Endodermal cell (in vitro differentiated cells): Measurements from ENCODE around the gene RAB38. TPM values are rescaled to one million over a fixed set of nuclear protein-coding genes. Genes with fewer than 3 reads are reported as not detected.

Experiments
- DNase-seq: peaks from one replicate; pipeline ENCODE4 v3.0.0-alpha.2; 2017
- H3K27ac ChIP-seq: 2 replicates; pipeline ENCODE4 v1.5.1; 2013; ENCODE audit warnings: mild to moderate bottlenecking, low read depth, low read length, moderate library complexity
- H3K27me3 ChIP-seq: 2 replicates; pipeline ENCODE4 v1.6.1; 2013; ENCODE audit warnings: mild to moderate bottlenecking, low read length, moderate library complexity; ENCODE audit not compliant: insufficient read depth, control insufficient read depth, poor library complexity, severe bottlenecking
- H3K36me3 ChIP-seq: 2 replicates; pipeline ENCODE4 v1.7.0; 2013; ENCODE audit warnings: mild to moderate bottlenecking, low read length, moderate library complexity; ENCODE audit not compliant: control insufficient read depth, insufficient read depth
- H3K4me1 ChIP-seq: one replicate; pipeline ENCODE4 v1.7.0; 2013; ENCODE audit warnings: low read length; ENCODE audit not compliant: control insufficient read depth, insufficient read depth
- H3K4me3 ChIP-seq: 2 replicates; pipeline ENCODE4 v1.5.1; 2013; ENCODE audit warnings: mild to moderate bottlenecking, low read length, moderate library complexity
- H3K9ac ChIP-seq: 2 replicates; pipeline ENCODE4 v1.6.1; 2013; ENCODE audit warnings: mild to moderate bottlenecking, low read length, moderate library complexity; ENCODE audit not compliant: poor library complexity, severe bottlenecking; ENCODE audit errors: extremely low read depth
- H3K9me3 ChIP-seq: 2 replicates; pipeline ENCODE4 v1.6.1; 2013; ENCODE audit warnings: mild to moderate bottlenecking, low read length, moderate library complexity; ENCODE audit not compliant: control insufficient read depth
- H3K27ac Mint-ChIP-seq: 2 replicates; pipeline ENCODE4 v1.8.0; 2020; ENCODE audit warnings: mixed read lengths
- H3K27me3 Mint-ChIP-seq: 2 replicates; pipeline ENCODE4 v1.8.0; 2021; ENCODE audit warnings: mild to moderate bottlenecking, mixed read lengths; ENCODE audit not compliant: insufficient read depth
- H3K36me3 Mint-ChIP-seq: 2 replicates; pipeline ENCODE4 v1.8.0; 2020; ENCODE audit warnings: low read depth, mixed read lengths
- H3K4me1 Mint-ChIP-seq: 2 replicates; pipeline ENCODE4 v1.8.0; 2020; ENCODE audit warnings: mixed read lengths
- H3K4me3 Mint-ChIP-seq: 2 replicates; pipeline ENCODE4 v1.8.0; 2020; ENCODE audit warnings: mild to moderate bottlenecking, moderate library complexity, mixed read lengths
- H3K9me3 Mint-ChIP-seq: 2 replicates; pipeline ENCODE4 v1.8.0; 2020; ENCODE audit warnings: mild to moderate bottlenecking, mixed read lengths
- WGBS, 2 experiments: methylation state at CpG; one replicate each; pipeline versions ENCODE4 v1.1.5 to v1.1.7; 2013; ENCODE audit warnings: missing lambda C conversion rate in 2 of 2, mixed read lengths in 1 of 2; ENCODE audit not compliant: insufficient coverage in 1 of 2, insufficient read length in 1 of 2; 5-methylcytosine and 5-hydroxymethylcytosine counted together
- total RNA-seq, 2 donors: library from RNA; stranded (reverse); fragmentation: NEBNext Ultra II Directional in 1 of 2; extraction: Animal tissue kit (Norgen Biotek cat#: 25700) in 1 of 2; gene quantifications; 2 replicates in 1 of 2; 3 replicates in 1 of 2; pipeline ENCODE4 v1.2.1, GENCODE V29; 2021
- TF ChIP-seq, protein P1 (sequence below): fragments of 200-600 bp; sonication (generic); conservative IDR thresholded peaks from 2 replicates; pipeline ENCODE4 v1.5.0; 2021; ENCODE audit warnings: antibody characterized with exemption, mild to moderate bottlenecking

Gene RAB38
- total RNA-seq, 2 donors from 2014 or later: 12.3 to 15.0 TPM

DNA sequence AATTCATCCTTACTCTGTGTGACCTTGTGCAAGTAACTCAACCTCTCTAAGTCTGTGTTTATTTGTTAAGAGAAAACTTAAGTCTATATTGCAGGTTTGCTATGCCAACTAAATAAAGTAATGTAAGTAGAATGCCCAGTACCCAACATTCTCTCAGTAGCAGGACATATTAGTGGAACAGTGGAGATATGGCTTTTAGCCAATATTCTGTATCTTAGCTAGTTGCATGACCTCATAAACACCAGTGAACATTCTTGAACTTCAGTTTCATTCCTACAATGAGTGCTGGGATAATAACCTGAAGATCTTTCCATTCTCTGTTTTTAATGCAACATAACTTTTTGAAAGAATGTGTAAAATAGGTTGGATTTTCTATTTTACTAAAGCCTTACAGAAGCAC is 77.0 kb downstream of the RAB38 start:
- no peak for DNase-seq
- Histone ChIP-seq H3K9ac (no peak overlapping the region), H3K4me3 (no peak overlapping the region), H3K36me3 (no peaks in the 10 kb centered on the region), H3K4me1 (no peaks in the 10 kb centered on the region), H3K9me3 (no peaks in the 10 kb centered on the region), H3K27ac (no peak overlapping the region), H3K27me3 (no peaks in the 10 kb centered on the region)
- TF ChIP-seq, protein P1, sequence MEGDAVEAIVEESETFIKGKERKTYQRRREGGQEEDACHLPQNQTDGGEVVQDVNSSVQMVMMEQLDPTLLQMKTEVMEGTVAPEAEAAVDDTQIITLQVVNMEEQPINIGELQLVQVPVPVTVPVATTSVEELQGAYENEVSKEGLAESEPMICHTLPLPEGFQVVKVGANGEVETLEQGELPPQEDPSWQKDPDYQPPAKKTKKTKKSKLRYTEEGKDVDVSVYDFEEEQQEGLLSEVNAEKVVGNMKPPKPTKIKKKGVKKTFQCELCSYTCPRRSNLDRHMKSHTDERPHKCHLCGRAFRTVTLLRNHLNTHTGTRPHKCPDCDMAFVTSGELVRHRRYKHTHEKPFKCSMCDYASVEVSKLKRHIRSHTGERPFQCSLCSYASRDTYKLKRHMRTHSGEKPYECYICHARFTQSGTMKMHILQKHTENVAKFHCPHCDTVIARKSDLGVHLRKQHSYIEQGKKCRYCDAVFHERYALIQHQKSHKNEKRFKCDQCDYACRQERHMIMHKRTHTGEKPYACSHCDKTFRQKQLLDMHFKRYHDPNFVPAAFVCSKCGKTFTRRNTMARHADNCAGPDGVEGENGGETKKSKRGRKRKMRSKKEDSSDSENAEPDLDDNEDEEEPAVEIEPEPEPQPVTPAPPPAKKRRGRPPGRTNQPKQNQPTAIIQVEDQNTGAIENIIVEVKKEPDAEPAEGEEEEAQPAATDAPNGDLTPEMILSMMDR: no peak
- Mint-ChIP-seq H3K36me3 (no peaks in the 10 kb centered on the region), H3K9me3 (no peaks in the 10 kb centered on the region), H3K4me3 (no peak overlapping the region), H3K27ac (no peak overlapping the region), H3K4me1 (peaks cover 5% of the 10 kb centered on the region), H3K27me3 (no peaks in the 10 kb centered on the region)

DNA sequence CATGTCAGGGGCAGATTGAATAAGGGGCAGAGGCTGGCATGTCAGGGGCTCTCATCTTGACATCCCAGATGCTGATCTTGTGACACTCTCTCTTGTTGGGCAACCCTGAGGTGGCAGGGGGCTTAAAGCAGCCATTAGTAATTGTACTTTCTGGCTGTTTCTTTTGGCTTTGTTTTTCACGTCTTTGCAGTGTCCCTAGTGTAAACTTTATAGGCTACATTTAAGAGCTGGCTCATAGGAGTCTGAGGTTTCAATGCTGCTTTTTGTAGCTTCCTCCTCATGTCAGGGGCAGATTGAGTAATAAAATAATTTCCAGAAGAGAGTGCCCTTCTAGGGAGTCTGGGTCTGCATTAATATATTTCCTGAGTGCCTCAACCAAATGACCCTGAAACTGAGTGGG is 86.1 kb downstream of the RAB38 start:
- WGBS, 2 experiments: 83 to 91% methylated on average over 1 of the region's 1 CpG
- peaks cover 2% of the 10 kb centered on the region for H3K9me3 Mint-ChIP-seq
- no peak overlapping the region for H3K4me3 ChIP-seq
- no peak overlapping the region for H3K9ac ChIP-seq
- H3K27ac Mint-ChIP-seq: no peak overlapping the region
- no peak for DNase-seq
- H3K4me3 Mint-ChIP-seq: no peak overlapping the region
- H3K36me3 Mint-ChIP-seq: no peaks in the 10 kb centered on the region
- no peaks in the 10 kb centered on the region for H3K36me3 ChIP-seq
- H3K4me1 Mint-ChIP-seq: no peaks in the 10 kb centered on the region
- no peaks in the 10 kb centered on the region for H3K27me3 ChIP-seq
- H3K9me3 ChIP-seq: no peaks in the 10 kb centered on the region
- no peak overlapping the region for H3K27ac ChIP-seq
- TF ChIP-seq, protein P1: no peak
- H3K4me1 ChIP-seq: no peaks in the 10 kb centered on the region
- H3K27me3 Mint-ChIP-seq: no peaks in the 10 kb centered on the region

DNA sequence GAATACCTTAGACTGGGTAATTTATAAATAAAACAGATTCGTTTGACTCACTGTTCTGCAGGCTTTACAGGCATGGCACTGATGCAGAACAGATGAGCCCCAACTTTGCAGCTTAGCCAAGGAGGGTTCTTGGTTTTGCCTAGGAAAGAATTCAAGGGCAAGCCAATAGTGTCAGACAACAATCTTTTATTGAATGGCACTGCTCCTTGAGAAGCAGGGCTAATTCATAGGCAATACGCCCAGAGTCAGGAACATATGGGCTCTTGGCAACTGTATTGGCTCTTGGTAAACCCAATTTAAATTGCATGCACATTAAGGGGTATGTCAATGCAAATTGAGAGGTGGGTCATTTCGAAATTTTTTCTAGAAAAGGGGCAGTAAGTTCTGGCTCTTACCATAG is 87.9 kb downstream of the RAB38 start:
- WGBS, 2 experiments: 91 to 100% methylated on average over 2 to 3 of the region's 3 CpGs
- Histone ChIP-seq H3K4me3 (no peak overlapping the region), H3K36me3 (no peaks in the 10 kb centered on the region), H3K4me1 (no peaks in the 10 kb centered on the region), H3K27me3 (no peaks in the 10 kb centered on the region), H3K9me3 (no peaks in the 10 kb centered on the region), H3K9ac (no peak overlapping the region), H3K27ac (no peak overlapping the region)
- Mint-ChIP-seq H3K36me3 (no peaks in the 10 kb centered on the region), H3K27me3 (no peaks in the 10 kb centered on the region), H3K4me3 (no peak overlapping the region), H3K27ac (no peak overlapping the region), H3K4me1 (no peaks in the 10 kb centered on the region), H3K9me3 (peaks cover 2% of the 10 kb centered on the region)
- TF ChIP-seq, protein P1: no peak
- DNase-seq: no peak
